Large intestine (tissue), 3 donors: Measurements from ENCODE around the gene TMEM187. TPM values are rescaled to one million over a fixed set of nuclear protein-coding genes. Genes with fewer than 3 reads are reported as not detected.

Source experiments
- DNase-seq, 2 donors: peaks; one replicate each; pipeline versions ENCODE4 v3.0.0 to v3.0.0-alpha.2; 2013
- H3K27ac ChIP-seq: one replicate; pipeline ENCODE4 v1.5.1; 2013; ENCODE audit warnings: low read length
- H3K27me3 ChIP-seq: 2 replicates; pipeline ENCODE4 v1.6.1; 2013; ENCODE audit warnings: low read length; ENCODE audit not compliant: control insufficient read depth, insufficient read depth
- H3K36me3 ChIP-seq: 2 replicates; pipeline ENCODE4 v1.6.1; 2013; ENCODE audit warnings: low read length; ENCODE audit not compliant: control insufficient read depth, insufficient read depth
- H3K4me1 ChIP-seq: one replicate; pipeline ENCODE4 v1.6.1; 2013; ENCODE audit warnings: low read length; ENCODE audit not compliant: control insufficient read depth, insufficient read depth
- H3K4me3 ChIP-seq: one replicate; pipeline ENCODE4 v1.5.1; 2013; ENCODE audit warnings: low read length
- H3K9me3 ChIP-seq: one replicate; pipeline ENCODE4 v1.6.1; 2013; ENCODE audit warnings: mild to moderate bottlenecking, low read depth, low read length, moderate library complexity; ENCODE audit not compliant: control insufficient read depth
- WGBS: methylation state at CpG from one replicate; pipeline ENCODE4 v1.1.5; 2013; ENCODE audit warnings: low lambda C conversion rate; ENCODE audit not compliant: insufficient coverage; 5-methylcytosine and 5-hydroxymethylcytosine counted together
- polyA plus RNA-seq: library from polyadenylated mRNA; unstranded; fragments of 120-200 nt; gene quantifications from one replicate; pipeline ENCODE4 v1.2.1, GENCODE V29; 2013

TMEM187 gene
- polyA plus RNA-seq, 1 donor: 4.9 TPM

GRCh38 chrX:154000051-154000450 is 27.5 kb downstream of the TMEM187 start:
- peak in 1 of 2 donors; percentile 28 for DNase-seq
- Histone ChIP-seq H3K4me3 (no peak overlapping the region), H3K27ac (no peak overlapping the region), H3K4me1 (peaks cover 5% of the 10 kb centered on the region), H3K27me3 (no peaks in the 10 kb centered on the region), H3K9me3 (no peaks in the 10 kb centered on the region), H3K36me3 (no peaks in the 10 kb centered on the region)
- no CpG with 5 or more reads among the region's 5 CpGs for WGBS

DNA sequence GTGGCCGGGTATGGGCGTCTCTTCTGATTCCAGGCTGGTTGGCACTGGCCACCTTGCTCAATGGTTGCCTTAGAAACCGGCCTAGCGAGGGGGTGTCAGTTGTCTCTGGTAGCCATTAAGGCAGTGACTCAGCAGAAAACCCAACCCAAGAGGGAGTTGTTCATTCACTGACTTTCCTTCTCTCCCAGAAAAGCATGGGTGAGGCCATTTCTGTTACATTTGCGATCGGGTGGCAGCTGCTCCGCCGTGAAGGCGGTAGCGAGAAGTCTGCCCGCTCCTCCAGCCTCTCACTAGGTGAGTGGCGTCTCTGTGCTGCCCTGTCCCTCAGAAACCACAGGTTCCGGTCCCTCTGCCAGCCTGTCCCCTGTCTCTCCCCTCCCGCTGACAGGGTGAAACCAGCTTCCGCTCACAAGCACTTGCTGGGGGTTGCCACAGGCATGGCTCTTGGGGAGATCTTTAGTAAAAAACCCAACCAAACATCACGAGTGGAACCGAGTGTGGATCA is 29.7 kb downstream of the TMEM187 start:
- no peaks in the 10 kb centered on the region for H3K9me3 ChIP-seq
- peaks cover 5% of the 10 kb centered on the region for H3K4me1 ChIP-seq
- no peaks in the 10 kb centered on the region for H3K27me3 ChIP-seq
- H3K27ac ChIP-seq: no peak overlapping the region
- H3K4me3 ChIP-seq: no peak overlapping the region
- H3K36me3 ChIP-seq: no peaks in the 10 kb centered on the region
- WGBS: no CpG with 5 or more reads among the region's 17 CpGs
- no peak for DNase-seq

GRCh38 chrX:154004315-154004714 is 31.8 kb downstream of the TMEM187 start:
- H3K9me3 ChIP-seq: no peaks in the 10 kb centered on the region
- no peaks in the 10 kb centered on the region for H3K36me3 ChIP-seq
- peaks cover 4% of the 10 kb centered on the region for H3K4me1 ChIP-seq
- H3K4me3 ChIP-seq: no peak overlapping the region
- no peak overlapping the region for H3K27ac ChIP-seq
- WGBS: 100% methylated on average over 2 of the region's 11 CpGs
- no peak for DNase-seq
- H3K27me3 ChIP-seq: no peaks in the 10 kb centered on the region

- Histone ChIP-seq H3K4me1 (peaks cover 14% of the 10 kb centered on the region), H3K27me3 (no peaks in the 10 kb centered on the region), H3K36me3 (peaks cover 5% of the 10 kb centered on the region), H3K9me3 (no peaks in the 10 kb centered on the region), H3K4me3 (no peak overlapping the region), H3K27ac (no peak overlapping the region)
- no peak for DNase-seq
- no CpG with 5 or more reads among the region's 20 CpGs for WGBS
Measured at GRCh38 chrX:154006947-154007346, 34.4 kb downstream of the TMEM187 start.

DNA sequence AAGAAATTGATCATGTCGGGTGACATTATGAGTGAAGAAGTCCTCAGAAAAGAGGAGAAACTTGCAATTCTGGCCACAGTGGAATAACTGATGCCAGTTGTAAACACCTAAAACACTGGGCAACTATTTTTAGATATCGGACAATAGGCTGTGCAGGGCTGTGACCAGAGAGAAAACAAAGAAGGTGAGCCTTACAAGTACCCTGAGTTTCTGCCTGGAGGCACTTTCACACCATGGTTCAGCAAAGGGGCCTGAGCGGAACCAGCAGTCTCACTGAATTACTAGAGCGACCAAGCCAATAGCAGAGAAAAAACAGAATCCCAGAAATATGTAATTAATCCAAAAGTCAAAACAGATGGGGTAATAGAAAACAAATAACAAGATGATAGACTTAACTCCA is 36.0 kb downstream of the TMEM187 start:
- Histone ChIP-seq H3K4me3 (no peak overlapping the region), H3K4me1 (peaks cover 30% of the 10 kb centered on the region), H3K36me3 (peaks cover 7% of the 10 kb centered on the region), H3K9me3 (no peaks in the 10 kb centered on the region), H3K27me3 (no peaks in the 10 kb centered on the region), H3K27ac (no peak overlapping the region)
- WGBS: no CpG with 5 or more reads among the region's 4 CpGs
- no peak for DNase-seq

DNA sequence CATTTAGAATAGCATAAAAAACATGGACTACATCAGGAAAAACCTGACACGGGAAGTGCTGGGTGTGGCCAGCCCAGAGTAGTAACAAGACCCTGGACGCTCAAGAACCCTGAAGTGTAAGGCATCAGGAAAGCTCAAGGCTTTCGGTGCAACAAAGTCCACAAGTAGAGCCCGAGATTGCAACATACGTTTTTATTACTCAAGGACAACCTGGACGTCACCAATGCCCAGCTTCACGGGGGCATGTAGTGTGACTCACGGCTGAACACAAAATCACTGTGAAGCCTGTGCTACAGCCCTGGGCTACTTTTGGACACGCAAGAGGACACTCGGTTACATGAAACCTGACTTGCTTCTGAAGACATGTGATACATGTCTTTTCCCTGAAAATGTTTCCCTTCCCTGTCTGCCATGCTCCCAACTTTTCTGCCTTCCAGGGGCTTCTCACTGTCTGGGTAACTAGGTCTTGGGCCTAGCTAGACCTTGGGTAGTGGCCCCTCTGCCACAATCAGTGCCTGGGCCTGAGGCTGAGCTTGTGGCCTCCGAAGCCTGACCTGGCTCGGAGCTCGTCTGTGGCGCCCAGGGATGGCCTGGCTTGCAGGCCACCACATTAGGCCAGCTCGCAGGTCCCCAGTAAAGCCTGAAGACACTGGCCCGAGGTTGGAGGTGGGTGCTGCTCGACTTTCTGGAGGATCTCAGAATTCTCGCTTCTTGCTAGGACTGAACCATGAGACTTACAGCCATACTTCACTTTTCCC is 38.0 kb downstream of the TMEM187 start:
- H3K27ac ChIP-seq: peak overlapping the region; percentile 90
- H3K4me1 ChIP-seq: peaks cover 34% of the 10 kb centered on the region
- H3K36me3 ChIP-seq: peaks cover 7% of the 10 kb centered on the region
- no CpG with 5 or more reads among the region's 18 CpGs for WGBS
- H3K4me3 ChIP-seq: no peak overlapping the region
- H3K9me3 ChIP-seq: no peaks in the 10 kb centered on the region
- no peaks in the 10 kb centered on the region for H3K27me3 ChIP-seq
- DNase-seq: peak; percentile 83 to 87

DNA sequence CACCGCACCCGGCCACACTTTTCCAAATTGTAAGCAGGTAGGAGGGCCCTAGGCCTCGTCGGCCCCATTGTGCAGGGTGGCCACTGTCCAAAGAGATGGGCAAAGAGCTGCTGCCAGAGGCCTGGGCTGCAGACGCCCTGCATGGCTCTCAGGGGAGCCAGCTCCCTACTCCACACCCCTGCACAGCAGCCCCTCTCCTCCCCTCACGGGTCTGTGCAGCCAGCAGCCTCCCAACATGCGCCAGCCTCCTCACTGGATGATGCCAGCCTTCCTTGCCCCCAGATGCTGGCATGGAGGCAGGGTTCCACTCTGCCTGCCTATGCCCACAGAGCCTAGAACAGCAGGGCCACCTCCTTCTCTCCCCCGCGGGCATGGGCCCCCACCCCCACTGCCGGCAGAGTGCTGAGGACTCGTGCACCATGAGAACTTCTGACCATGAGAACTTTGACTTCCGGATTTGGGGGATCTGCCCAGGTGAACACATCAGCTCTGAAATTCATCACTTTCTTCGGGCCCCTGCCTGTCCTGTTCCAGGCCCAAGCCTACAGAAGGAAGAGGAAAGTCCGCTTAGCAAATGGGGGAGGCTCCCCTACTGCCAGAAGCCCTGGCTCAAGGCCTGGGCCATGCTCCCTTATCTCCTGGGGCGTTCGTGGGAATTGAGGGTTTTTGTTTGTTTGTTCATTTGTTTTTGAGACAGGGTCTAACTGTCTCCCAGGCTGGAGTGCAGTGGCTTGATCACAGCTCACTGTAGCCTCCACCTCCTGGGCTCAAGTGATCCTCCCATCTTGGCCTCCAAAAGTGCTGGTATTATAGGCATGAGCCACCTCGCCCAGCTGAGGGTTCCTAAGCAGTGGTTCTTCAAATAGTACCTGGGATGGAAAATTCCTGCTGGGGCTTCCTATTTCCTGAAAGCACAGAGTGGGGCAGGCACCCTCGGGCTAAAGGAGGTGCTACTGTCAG is 39.1 kb downstream of the TMEM187 start:
- DNase-seq: no peak
- Histone ChIP-seq H3K4me3 (no peak overlapping the region), H3K27ac (peak overlapping the region; percentile 80), H3K27me3 (no peaks in the 10 kb centered on the region), H3K9me3 (no peaks in the 10 kb centered on the region), H3K36me3 (peaks cover 18% of the 10 kb centered on the region), H3K4me1 (peaks cover 34% of the 10 kb centered on the region)
- WGBS: no CpG with 5 or more reads among the region's 18 CpGs

GRCh38 chrX:154012336-154012991 is 39.9 kb downstream of the TMEM187 start:
- Histone ChIP-seq H3K4me3 (no peak overlapping the region), H3K27me3 (no peaks in the 10 kb centered on the region), H3K36me3 (peaks cover 26% of the 10 kb centered on the region), H3K9me3 (no peaks in the 10 kb centered on the region), H3K27ac (peak overlapping the region; percentile 80), H3K4me1 (peaks cover 34% of the 10 kb centered on the region)
- DNase-seq: peak; percentile 35 to 50
- WGBS: no CpG with 5 or more reads among the region's 17 CpGs

GRCh38 chrX:154013001-154013421 is 40.5 kb downstream of the TMEM187 start:
- WGBS: no CpG with 5 or more reads among the region's 17 CpGs
- no peaks in the 10 kb centered on the region for H3K27me3 ChIP-seq
- H3K9me3 ChIP-seq: no peaks in the 10 kb centered on the region
- peaks cover 36% of the 10 kb centered on the region for H3K4me1 ChIP-seq
- peaks cover 30% of the 10 kb centered on the region for H3K36me3 ChIP-seq
- no peak overlapping the region for H3K4me3 ChIP-seq
- peak overlapping the region; percentile 80 for H3K27ac ChIP-seq
- DNase-seq: peak; percentile 35 to 36
